GM12878 (cell line): ENCODE data around the gene CLNK. TPM values are rescaled to one million over a fixed set of nuclear protein-coding genes. Genes with fewer than 3 reads are reported as not detected.

Experiments
- ATAC-seq: fragments of 200-7000 bp; cut with Tn5 transposase; 3 replicates; pipeline ENCODE4 v1.9.1; 2020; ENCODE audit warnings: mild to moderate bottlenecking, moderate library complexity
- BruUV-seq: library from RNA; stranded (reverse); fragments of 400-500 nt; replicated peaks from 2 replicates; lab custom pipeline; 2021; lab: Mats Ljungman, UMichigan
- CTCF ChIA-PET: fragments of 300-600 bp; sonication (Branson Sonifier 250); formaldehyde crosslinking; extraction: SDS; loops from one replicate; lab custom pipeline; 2021; ENCODE audit warnings: inconsistent platforms; lab: Yijun Ruan, JAX
- POLR2A ChIA-PET: fragments of 350-600 bp; formaldehyde crosslinking; extraction: SDS; loops from one replicate; lab custom pipeline; 2021; ENCODE audit warnings: inconsistent platforms; lab: Charles Lee
- RAD21 ChIA-PET: fragments of 300-600 bp; sonication (Branson Sonifier 250); formaldehyde crosslinking; loops from one replicate; lab custom pipeline; 2023; ENCODE audit warnings: antibody characterized with exemption; ENCODE audit not compliant: unreplicated experiment; lab: Charles Lee
- SMC1A ChIA-PET: fragments of 300-600 bp; sonication (Branson Sonifier 250); formaldehyde crosslinking; loops from one replicate; lab custom pipeline; 2023; ENCODE audit not compliant: unreplicated experiment, uncharacterized antibody; lab: Charles Lee
- DNase-seq: peaks from one replicate; pipeline ENCODE4 v3.0.0-alpha.2; 2011; ENCODE audit warnings: low read depth, low spot score
- FAIRE-seq: peaks from 3 replicates; lab custom pipeline; 2011; peaks lifted over from hg19 to GRCh38; lab: Jason Lieb, UNC
- H2AFZ ChIP-seq: 2 replicates; pipeline ENCODE4 v1.6.0; 2011; ENCODE audit warnings: low read depth, low read length, control low read depth; ENCODE audit not compliant: control insufficient read depth
- H3K27ac ChIP-seq: 2 replicates; pipeline ENCODE4 v1.5.1; 2011; ENCODE audit warnings: control low read depth; ENCODE audit not compliant: control insufficient read depth, insufficient read depth
- H3K27me3 ChIP-seq, 2 experiments: replicated peaks in 1 of 2; 2 replicates each; pipeline versions ENCODE4 v1.6.0 to v1.6.1; 2011; ENCODE audit warnings: low read length in 1 of 2; ENCODE audit not compliant: control insufficient read depth in 2 of 2, insufficient read depth in 2 of 2
- H3K36me3 ChIP-seq, 2 experiments: 2 replicates each; pipeline ENCODE4 v1.5.1; 2011; ENCODE audit warnings: low read length in 1 of 2; ENCODE audit not compliant: control insufficient read depth in 2 of 2, insufficient read depth in 2 of 2
- H3K4me1 ChIP-seq: 2 replicates; pipeline ENCODE4 v1.6.1; 2011; ENCODE audit warnings: mild to moderate bottlenecking, low read length, moderate library complexity, mixed read lengths; ENCODE audit not compliant: control insufficient read depth, insufficient read depth
- H3K4me2 ChIP-seq: 2 replicates; pipeline ENCODE4 v1.6.0; 2011; ENCODE audit warnings: control low read depth; ENCODE audit not compliant: control insufficient read depth, insufficient read depth
- H3K4me3 ChIP-seq: fragments of 200-600 bp; sonication (generic); 2 replicates; pipeline ENCODE4 v1.5.1; 2016
- H3K79me2 ChIP-seq: 2 replicates; pipeline ENCODE4 v1.6.0; 2011; ENCODE audit warnings: low read length; ENCODE audit not compliant: control insufficient read depth, insufficient read depth
- H3K9ac ChIP-seq: 2 replicates; pipeline ENCODE4 v1.8.0; 2011; ENCODE audit warnings: low read length, control low read depth, mixed read lengths; ENCODE audit not compliant: control insufficient read depth, insufficient read depth
- H3K9me3 ChIP-seq: replicated peaks from 3 replicates; pipeline ENCODE4 v1.5.1; 2011; ENCODE audit warnings: mild to moderate bottlenecking, low read length; ENCODE audit not compliant: control insufficient read depth, insufficient read depth
- H4K20me1 ChIP-seq: 2 replicates; pipeline ENCODE4 v1.6.0; 2011; ENCODE audit not compliant: control insufficient read depth, insufficient read depth
- BACH1 ChIP-seq: fragments of 450-650 bp; IDR thresholded peaks from 2 replicates; pipeline ENCODE4 v1.6.1; 2017; ENCODE audit warnings: mild to moderate bottlenecking, borderline replicate concordance
- ZBTB40 ChIP-seq: fragments of 450-650 bp; IDR thresholded peaks from 2 replicates; pipeline ENCODE4 v1.6.1; 2016; ENCODE audit warnings: mild to moderate bottlenecking, moderate library complexity, borderline replicate concordance
- WGBS: methylation state at CpG from one replicate; pipeline ENCODE4 v1.1.6; 2016; ENCODE audit warnings: low lambda C conversion rate; ENCODE audit not compliant: insufficient replicate concordance, insufficient coverage; ENCODE audit errors: missing lambda C conversion rate; 5-methylcytosine and 5-hydroxymethylcytosine counted together
- in situ Hi-C: fragments of 300-500 bp; cut with MboI; formaldehyde crosslinking; loops from 9 replicates; pipeline ENCODE4 v1.14.3; 2018; ENCODE audit warnings: mixed read lengths
- intact Hi-C: fragments of 100-400 bp; cut with micrococcal nuclease; formaldehyde crosslinking; loops from one replicate; pipeline ENCODE4 v1.14.2; 2022; ENCODE audit not compliant: unreplicated experiment
- polyA plus RNA-seq, 11 experiments: library from polyadenylated mRNA; depleted of rRNA in 4 of 11; unstranded in 6 of 11; stranded (reverse) in 5 of 11; fragments of >200 nt; fragmentation: Nextera tagmentation in 4 of 11; fragmentation: Illumina TruSeq in 1 of 11; extraction: Ambion mirVana in 4 of 11; extraction: Trizol in 1 of 11; gene quantifications; 1 replicate in 1 of 11; 2 replicates in 10 of 11; pipeline versions ENCODE4 v1.2.1 to v1.2.3, GENCODE V29; 2011 to 2016; ENCODE audit warnings: inconsistent platforms in 2 of 11, missing spikeins in 2 of 11, low read depth in 1 of 11
- total RNA-seq, 4 experiments: library from RNA; depleted of rRNA in 3 of 4; stranded (reverse); fragments of >200 nt in 3 of 4; fragmentation: Illumina TruSeq in 1 of 4; extraction: Trizol in 1 of 4; gene quantifications; 2 replicates each; pipeline versions ENCODE4 v1.2.1 to v1.2.3, GENCODE V29; 2013 to 2021
- TF ChIP-seq, protein P1 (sequence below): fragments of 150-350 bp; IDR thresholded peaks from 2 replicates; pipeline ENCODE4 v1.6.1; 2016; ENCODE audit warnings: low read depth, low read length

CLNK gene
- total and polyA plus RNA-seq, 10 of the 15 experiments (the other 5 are each of a cell fraction or from before 2014, with no cell fraction given): 2.1 to 14.3 (median 2.7) TPM

GRCh38 chr4:10589799-10590198, 94.8 kb downstream of the CLNK start:
- intact Hi-C loops: no loop called here
- H3K9me3 ChIP-seq: no peaks in the 10 kb centered on the region
- WGBS: 62% methylated on average over 5 of the region's 5 CpGs

More at GRCh38 chr4:10589799-10590198, 94.8 kb downstream of the CLNK start:
- Histone ChIP-seq H3K4me1 (0 out of 2 replicates have a peak, but pooled peaks cover under 1% of the 10 kb centered on the region), H3K79me2 (no peaks in the 10 kb centered on the region), H3K9ac (no peak overlapping the region), H2AFZ (no peak overlapping the region), H3K4me3 (no peak overlapping the region), H4K20me1 (no peaks in the 10 kb centered on the region), H3K4me2 (no peak overlapping the region), H3K27ac (no peak overlapping the region), H3K27me3 (no peaks in the 10 kb centered on the region), H3K36me3 (no peaks in the 10 kb centered on the region)
- BruUV-seq: no TSS peak
- DNase-seq (no peak), FAIRE-seq (no peak), ATAC-seq (no peak)
- SMC1A ChIA-PET: interaction anchor here (1.5 kb wide), 1 partner anchor 834 kb away, joined by 3 read pairs; no protein-coding TSS in a partner anchor
- RAD21 ChIA-PET: no interaction called here
- POLR2A ChIA-PET: no interaction called here
- in situ Hi-C loops: no loop called here
- CTCF ChIA-PET: interaction anchor here (1.0 kb wide), 1 partner anchor 8 kb away, joined by 5 read pairs; no protein-coding TSS in a partner anchor
- TF ChIP-seq ZBTB40: no peak
- TF ChIP-seq, protein P1, sequence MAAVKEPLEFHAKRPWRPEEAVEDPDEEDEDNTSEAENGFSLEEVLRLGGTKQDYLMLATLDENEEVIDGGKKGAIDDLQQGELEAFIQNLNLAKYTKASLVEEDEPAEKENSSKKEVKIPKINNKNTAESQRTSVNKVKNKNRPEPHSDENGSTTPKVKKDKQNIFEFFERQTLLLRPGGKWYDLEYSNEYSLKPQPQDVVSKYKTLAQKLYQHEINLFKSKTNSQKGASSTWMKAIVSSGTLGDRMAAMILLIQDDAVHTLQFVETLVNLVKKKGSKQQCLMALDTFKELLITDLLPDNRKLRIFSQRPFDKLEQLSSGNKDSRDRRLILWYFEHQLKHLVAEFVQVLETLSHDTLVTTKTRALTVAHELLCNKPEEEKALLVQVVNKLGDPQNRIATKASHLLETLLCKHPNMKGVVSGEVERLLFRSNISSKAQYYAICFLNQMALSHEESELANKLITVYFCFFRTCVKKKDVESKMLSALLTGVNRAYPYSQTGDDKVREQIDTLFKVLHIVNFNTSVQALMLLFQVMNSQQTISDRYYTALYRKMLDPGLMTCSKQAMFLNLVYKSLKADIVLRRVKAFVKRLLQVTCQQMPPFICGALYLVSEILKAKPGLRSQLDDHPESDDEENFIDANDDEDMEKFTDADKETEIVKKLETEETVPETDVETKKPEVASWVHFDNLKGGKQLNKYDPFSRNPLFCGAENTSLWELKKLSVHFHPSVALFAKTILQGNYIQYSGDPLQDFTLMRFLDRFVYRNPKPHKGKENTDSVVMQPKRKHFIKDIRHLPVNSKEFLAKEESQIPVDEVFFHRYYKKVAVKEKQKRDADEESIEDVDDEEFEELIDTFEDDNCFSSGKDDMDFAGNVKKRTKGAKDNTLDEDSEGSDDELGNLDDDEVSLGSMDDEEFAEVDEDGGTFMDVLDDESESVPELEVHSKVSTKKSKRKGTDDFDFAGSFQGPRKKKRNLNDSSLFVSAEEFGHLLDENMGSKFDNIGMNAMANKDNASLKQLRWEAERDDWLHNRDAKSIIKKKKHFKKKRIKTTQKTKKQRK: no peak
- TF ChIP-seq BACH1: no peak
